Mammary epithelial cell (primary cell): ENCODE results near the gene C18orf63.

Experiments
- CTCF ChIP-seq, 2 donors: IDR thresholded peaks in 1 of 2; conservative IDR thresholded peaks in 1 of 2; 2 replicates each; pipeline ENCODE4 v1.5.1; 2011 to 2012; ENCODE audit warnings: inconsistent platforms in 2 of 2, low read length in 2 of 2, mild to moderate bottlenecking in 2 of 2, control low read depth in 1 of 2, low read depth in 1 of 2; ENCODE audit not compliant: insufficient read depth in 1 of 2; ENCODE audit errors: extremely low read depth in 1 of 2
- EZH2 ChIP-seq: IDR thresholded peaks from 2 replicates; pipeline ENCODE4 v1.6.1; 2012; ENCODE audit warnings: low read length, inconsistent platforms, borderline replicate concordance

GRCh38 chr18:74381621-74382295, 66.1 kb downstream of the C18orf63 start:
- TF ChIP-seq CTCF (conservative IDR thresholded peaks at IDR 0.05 in 1 of 2, IDR thresholded peaks at IDR 0.05 in 1 of 2; ENCODE audit: extremely low read depth in 1 of 2, insufficient read depth in 1 of 2, low read depth in 1 of 2, low read length in 2 of 2): no peak
- no peak for TF ChIP-seq EZH2
